SK-N-SH (cell line): ENCODE results near the gene UBASH3B. TPM values are rescaled to one million over a fixed set of nuclear protein-coding genes. Genes with fewer than 3 reads are reported as not detected.

ENCODE experiments used
- CTCF ChIA-PET: fragments of 300-600, 350-600 bp; formaldehyde crosslinking; extraction: SDS; loops from one replicate; lab custom pipeline; 2021; lab: Yijun Ruan, JAX
- POLR2A ChIA-PET: fragments of 350-600 bp; sonication (Branson Sonifier 250); formaldehyde crosslinking; extraction: SDS; loops from one replicate; lab custom pipeline; 2020; ENCODE audit warnings: antibody characterized with exemption, inconsistent platforms; lab: Yijun Ruan, JAX
- DNase-seq: peaks from one replicate; pipeline ENCODE4 v3.0.0; 2012
- H2AFZ ChIP-seq: fragments of 200-600 bp; sonication (generic); 2 replicates; pipeline ENCODE4 v1.8.1; 2016; ENCODE audit warnings: antibody characterized with exemption, mild to moderate bottlenecking, low read depth
- H3F3A ChIP-seq: fragments of 200-600 bp; sonication (generic); replicated peaks from 2 replicates; pipeline ENCODE3; 2016; ENCODE audit warnings: antibody characterized with exemption, mild to moderate bottlenecking; ENCODE audit not compliant: insufficient read depth
- H3K27ac ChIP-seq, 2 experiments: fragments of 200-500 bp in 1 of 2; fragments of 200-600 bp in 1 of 2; sonication (Bioruptor generic) in 1 of 2; sonication (generic), shearing (Covaris generic) in 1 of 2; 2 replicates each; pipeline versions ENCODE4 v1.5.1 to v1.6.1; 2014 to 2016; ENCODE audit warnings: low read depth in 2 of 2, inconsistent platforms in 1 of 2, low read length in 1 of 2, mild to moderate bottlenecking in 1 of 2, mixed read lengths in 1 of 2
- H3K27me3 ChIP-seq: fragments of 200-600 bp; sonication (generic), shearing (Covaris generic); 2 replicates; pipeline ENCODE4 v1.6.1; 2016; ENCODE audit warnings: mixed run types; ENCODE audit not compliant: insufficient read depth
- H3K36me3 ChIP-seq, 2 experiments: fragments of 200-500 bp in 1 of 2; fragments of 200-600 bp in 1 of 2; sonication (Bioruptor generic) in 1 of 2; sonication (generic) in 1 of 2; replicated peaks in 1 of 2; 2 replicates each; pipeline versions ENCODE3 to v1.5.1; 2014 to 2016; ENCODE audit warnings: low read length in 1 of 2, mild to moderate bottlenecking in 1 of 2; ENCODE audit not compliant: insufficient read depth in 2 of 2, control insufficient read depth in 1 of 2
- H3K4me1 ChIP-seq, 2 experiments: fragments of 200-500 bp in 1 of 2; fragments of 200-600 bp in 1 of 2; sonication (Bioruptor generic) in 1 of 2; sonication (generic), shearing (Covaris generic) in 1 of 2; 2 replicates each; pipeline versions ENCODE4 v1.5.1 to v1.6.1; 2014 to 2016; ENCODE audit warnings: low read depth in 1 of 2, low read length in 1 of 2, mixed run types in 1 of 2; ENCODE audit not compliant: insufficient read depth in 2 of 2, control insufficient read depth in 1 of 2
- H3K4me2 ChIP-seq: fragments of 200-600 bp; sonication (generic), shearing (Covaris generic); 2 replicates; pipeline ENCODE4 v1.6.1; 2017; ENCODE audit warnings: mixed run types
- H3K4me3 ChIP-seq, 2 experiments: fragments of 200-500 bp in 1 of 2; fragments of 200-600 bp in 1 of 2; sonication (Bioruptor generic) in 1 of 2; sonication (generic), shearing (Covaris generic) in 1 of 2; 2 replicates each; pipeline versions ENCODE4 v1.5.1 to v1.8.1; 2014 to 2016; ENCODE audit warnings: low read depth in 2 of 2, inconsistent platforms in 1 of 2, low read length in 1 of 2, mild to moderate bottlenecking in 1 of 2, mixed read lengths in 1 of 2, moderate library complexity in 1 of 2
- H3K79me2 ChIP-seq: fragments of 200-600 bp; sonication (generic); 2 replicates; pipeline ENCODE4 v1.8.1; 2017; ENCODE audit warnings: mild to moderate bottlenecking; ENCODE audit not compliant: insufficient read depth
- H3K9ac ChIP-seq: fragments of 200-600 bp; sonication (generic); 2 replicates; pipeline ENCODE4 v1.6.1; 2017; ENCODE audit warnings: mixed run types
- H3K9me2 ChIP-seq: fragments of 200-600 bp; sonication (generic); 2 replicates; pipeline ENCODE4 v1.6.1; 2017; ENCODE audit warnings: mixed run types
- H3K9me3 ChIP-seq: fragments of 200-600 bp; sonication (generic); 2 replicates; pipeline ENCODE4 v1.6.1; 2017; ENCODE audit warnings: mixed run types, mild to moderate bottlenecking, moderate library complexity
- H4K20me1 ChIP-seq: fragments of 200-600 bp; sonication (generic); 2 replicates; pipeline ENCODE4 v1.6.1; 2017; ENCODE audit warnings: mild to moderate bottlenecking, mixed run types; ENCODE audit not compliant: insufficient read depth
- CHD2 ChIP-seq: fragments of 150-350 bp; IDR thresholded peaks from 2 replicates; pipeline ENCODE4 v1.6.1; 2018; ENCODE audit warnings: low read length; ENCODE audit not compliant: partially characterized antibody
- FOSL2 ChIP-seq: IDR thresholded peaks from 2 replicates; pipeline ENCODE4 v1.4.0; 2012; ENCODE audit warnings: low read depth, mild to moderate bottlenecking, moderate library complexity, borderline replicate concordance
- GABPA ChIP-seq: IDR thresholded peaks from 2 replicates; pipeline ENCODE4 v1.4.0; 2012; ENCODE audit warnings: low read depth, mild to moderate bottlenecking
- GATA2 ChIP-seq: sonication (generic); formaldehyde crosslinking; IDR thresholded peaks from 2 replicates; pipeline ENCODE4 v1.5.0; 2020; ENCODE audit warnings: mild to moderate bottlenecking, missing genetic modification reagents
- JUND ChIP-seq: IDR thresholded peaks from 2 replicates; pipeline ENCODE4 v1.4.0; 2012
- MEF2A ChIP-seq: IDR thresholded peaks from 2 replicates; pipeline ENCODE4 v1.4.0; 2012; ENCODE audit warnings: low read depth, borderline replicate concordance
- RAD21 ChIP-seq: IDR thresholded peaks from 2 replicates; pipeline ENCODE4 v1.6.1; 2012; ENCODE audit warnings: mild to moderate bottlenecking, low read length
- RFX5 ChIP-seq: IDR thresholded peaks from 2 replicates; pipeline ENCODE4 v1.6.1; 2012; ENCODE audit warnings: mild to moderate bottlenecking, improper control_type of control experiment, low read length
- SMC3 ChIP-seq: IDR thresholded peaks from 2 replicates; pipeline ENCODE4 v1.6.1; 2012; ENCODE audit warnings: low read depth, low read length, improper control_type of control experiment
- TAF1 ChIP-seq: IDR thresholded peaks from 2 replicates; pipeline ENCODE4 v1.6.1; 2012; ENCODE audit warnings: low read depth, mild to moderate bottlenecking, low read length, moderate library complexity, borderline replicate concordance
- WGBS: methylation state at CpG from one replicate; pipeline ENCODE4 v1.1.6; 2017; ENCODE audit warnings: low lambda C conversion rate; 5-methylcytosine and 5-hydroxymethylcytosine counted together
- polyA plus RNA-seq, 3 experiments: library from polyadenylated mRNA; depleted of rRNA; stranded (reverse); fragments of >200 nt; gene quantifications; 2 replicates each; pipeline ENCODE4 v1.2.3, GENCODE V29; 2012
- TF ChIP-seq, protein P1 (sequence below): IDR thresholded peaks from 2 replicates; pipeline ENCODE4 v1.4.0; 2012; ENCODE audit warnings: low read depth, borderline replicate concordance
- TF ChIP-seq, protein P2 (sequence below): fragments of 150-350 bp; IDR thresholded peaks from 2 replicates; pipeline ENCODE4 v1.6.1; 2016; ENCODE audit warnings: mild to moderate bottlenecking, low read depth, low read length
- TF ChIP-seq, protein P3 (sequence below): IDR thresholded peaks from 2 replicates; pipeline ENCODE4 v1.6.1; 2012; ENCODE audit warnings: mild to moderate bottlenecking, low read depth, low read length, moderate library complexity
- TF ChIP-seq, protein P4 (sequence below): IDR thresholded peaks from 2 replicates; pipeline ENCODE4 v1.4.0; 2012; ENCODE audit warnings: low read depth, borderline replicate concordance

The UBASH3B gene
- polyA plus RNA-seq, 1 of the 3 experiments (the other 2 are of a cell fraction) = 10.4 TPM

DNA sequence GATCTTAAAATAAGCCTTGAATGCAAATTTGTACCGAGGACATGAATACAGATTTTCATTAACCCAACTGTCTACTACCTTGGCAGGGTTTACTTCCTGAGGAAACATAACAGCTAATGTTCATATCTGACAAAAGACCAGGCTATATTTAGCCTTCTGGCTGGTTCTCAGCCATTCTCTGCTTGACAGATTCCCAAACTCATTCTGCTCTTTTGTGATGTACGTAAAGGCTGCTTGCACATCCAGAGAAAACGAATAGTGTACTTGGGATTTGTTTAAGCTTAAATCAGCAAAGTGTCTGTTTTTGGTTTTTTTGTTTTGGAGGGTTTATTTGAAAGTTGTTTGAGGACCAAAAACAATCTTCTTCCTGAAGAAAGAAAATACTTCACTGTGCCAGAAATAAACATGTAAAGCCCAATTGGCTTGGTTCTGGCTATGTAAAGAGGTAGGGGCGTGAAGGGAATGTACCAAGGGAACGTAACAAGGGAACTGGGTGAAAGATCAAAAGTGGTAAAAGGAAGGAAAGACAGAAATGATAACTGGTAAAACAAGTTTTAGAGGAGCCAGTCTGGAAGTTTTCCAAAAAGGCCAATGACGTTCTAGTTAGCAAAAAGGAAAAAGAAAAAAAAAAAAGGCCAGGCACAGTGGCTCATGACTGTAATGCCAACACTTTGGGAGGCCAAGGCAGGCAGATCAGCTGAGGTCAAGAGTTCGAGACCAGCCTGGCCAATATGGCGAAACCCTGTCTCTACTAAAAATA lies 161.4 kb downstream of the UBASH3B start (continued):
- TF ChIP-seq RAD21 (no peak), SMC3 (no peak), GATA2 (no peak), GABPA (no peak)

DNA sequence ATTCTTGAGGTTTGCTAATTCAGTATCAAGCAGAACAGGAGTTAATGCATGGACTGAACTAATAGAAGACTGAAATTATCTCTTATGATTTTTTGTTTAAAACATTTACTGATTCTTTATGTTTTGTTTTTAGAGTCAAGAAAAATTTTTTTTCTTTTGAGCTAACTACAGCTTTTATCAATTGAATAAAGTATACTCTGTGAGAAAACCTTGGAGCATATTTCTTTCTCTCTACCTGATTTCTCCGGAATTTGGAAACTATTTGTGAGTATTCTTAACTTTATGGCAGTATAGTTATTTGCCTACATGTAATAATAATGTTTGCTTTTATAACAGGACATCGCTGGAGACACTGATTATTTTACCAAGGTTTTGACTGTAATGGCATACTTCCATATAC lies 164.6 kb downstream of the UBASH3B start:
- TF ChIP-seq, protein P1, sequence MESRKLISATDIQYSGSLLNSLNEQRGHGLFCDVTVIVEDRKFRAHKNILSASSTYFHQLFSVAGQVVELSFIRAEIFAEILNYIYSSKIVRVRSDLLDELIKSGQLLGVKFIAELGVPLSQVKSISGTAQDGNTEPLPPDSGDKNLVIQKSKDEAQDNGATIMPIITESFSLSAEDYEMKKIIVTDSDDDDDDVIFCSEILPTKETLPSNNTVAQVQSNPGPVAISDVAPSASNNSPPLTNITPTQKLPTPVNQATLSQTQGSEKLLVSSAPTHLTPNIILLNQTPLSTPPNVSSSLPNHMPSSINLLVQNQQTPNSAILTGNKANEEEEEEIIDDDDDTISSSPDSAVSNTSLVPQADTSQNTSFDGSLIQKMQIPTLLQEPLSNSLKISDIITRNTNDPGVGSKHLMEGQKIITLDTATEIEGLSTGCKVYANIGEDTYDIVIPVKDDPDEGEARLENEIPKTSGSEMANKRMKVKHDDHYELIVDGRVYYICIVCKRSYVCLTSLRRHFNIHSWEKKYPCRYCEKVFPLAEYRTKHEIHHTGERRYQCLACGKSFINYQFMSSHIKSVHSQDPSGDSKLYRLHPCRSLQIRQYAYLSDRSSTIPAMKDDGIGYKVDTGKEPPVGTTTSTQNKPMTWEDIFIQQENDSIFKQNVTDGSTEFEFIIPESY = no peak
- no peak for TF ChIP-seq TAF1
- no peak for TF ChIP-seq CHD2
- TF ChIP-seq MEF2A = no peak
- TF ChIP-seq, protein P2, sequence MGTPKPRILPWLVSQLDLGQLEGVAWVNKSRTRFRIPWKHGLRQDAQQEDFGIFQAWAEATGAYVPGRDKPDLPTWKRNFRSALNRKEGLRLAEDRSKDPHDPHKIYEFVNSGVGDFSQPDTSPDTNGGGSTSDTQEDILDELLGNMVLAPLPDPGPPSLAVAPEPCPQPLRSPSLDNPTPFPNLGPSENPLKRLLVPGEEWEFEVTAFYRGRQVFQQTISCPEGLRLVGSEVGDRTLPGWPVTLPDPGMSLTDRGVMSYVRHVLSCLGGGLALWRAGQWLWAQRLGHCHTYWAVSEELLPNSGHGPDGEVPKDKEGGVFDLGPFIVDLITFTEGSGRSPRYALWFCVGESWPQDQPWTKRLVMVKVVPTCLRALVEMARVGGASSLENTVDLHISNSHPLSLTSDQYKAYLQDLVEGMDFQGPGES = no peak
- TF ChIP-seq, protein P3, sequence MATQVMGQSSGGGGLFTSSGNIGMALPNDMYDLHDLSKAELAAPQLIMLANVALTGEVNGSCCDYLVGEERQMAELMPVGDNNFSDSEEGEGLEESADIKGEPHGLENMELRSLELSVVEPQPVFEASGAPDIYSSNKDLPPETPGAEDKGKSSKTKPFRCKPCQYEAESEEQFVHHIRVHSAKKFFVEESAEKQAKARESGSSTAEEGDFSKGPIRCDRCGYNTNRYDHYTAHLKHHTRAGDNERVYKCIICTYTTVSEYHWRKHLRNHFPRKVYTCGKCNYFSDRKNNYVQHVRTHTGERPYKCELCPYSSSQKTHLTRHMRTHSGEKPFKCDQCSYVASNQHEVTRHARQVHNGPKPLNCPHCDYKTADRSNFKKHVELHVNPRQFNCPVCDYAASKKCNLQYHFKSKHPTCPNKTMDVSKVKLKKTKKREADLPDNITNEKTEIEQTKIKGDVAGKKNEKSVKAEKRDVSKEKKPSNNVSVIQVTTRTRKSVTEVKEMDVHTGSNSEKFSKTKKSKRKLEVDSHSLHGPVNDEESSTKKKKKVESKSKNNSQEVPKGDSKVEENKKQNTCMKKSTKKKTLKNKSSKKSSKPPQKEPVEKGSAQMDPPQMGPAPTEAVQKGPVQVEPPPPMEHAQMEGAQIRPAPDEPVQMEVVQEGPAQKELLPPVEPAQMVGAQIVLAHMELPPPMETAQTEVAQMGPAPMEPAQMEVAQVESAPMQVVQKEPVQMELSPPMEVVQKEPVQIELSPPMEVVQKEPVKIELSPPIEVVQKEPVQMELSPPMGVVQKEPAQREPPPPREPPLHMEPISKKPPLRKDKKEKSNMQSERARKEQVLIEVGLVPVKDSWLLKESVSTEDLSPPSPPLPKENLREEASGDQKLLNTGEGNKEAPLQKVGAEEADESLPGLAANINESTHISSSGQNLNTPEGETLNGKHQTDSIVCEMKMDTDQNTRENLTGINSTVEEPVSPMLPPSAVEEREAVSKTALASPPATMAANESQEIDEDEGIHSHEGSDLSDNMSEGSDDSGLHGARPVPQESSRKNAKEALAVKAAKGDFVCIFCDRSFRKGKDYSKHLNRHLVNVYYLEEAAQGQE = no peak
- no peak for TF ChIP-seq JUND
- no peak for TF ChIP-seq FOSL2
- TF ChIP-seq, protein P4, sequence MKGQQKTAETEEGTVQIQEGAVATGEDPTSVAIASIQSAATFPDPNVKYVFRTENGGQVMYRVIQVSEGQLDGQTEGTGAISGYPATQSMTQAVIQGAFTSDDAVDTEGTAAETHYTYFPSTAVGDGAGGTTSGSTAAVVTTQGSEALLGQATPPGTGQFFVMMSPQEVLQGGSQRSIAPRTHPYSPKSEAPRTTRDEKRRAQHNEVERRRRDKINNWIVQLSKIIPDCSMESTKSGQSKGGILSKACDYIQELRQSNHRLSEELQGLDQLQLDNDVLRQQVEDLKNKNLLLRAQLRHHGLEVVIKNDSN = no peak
- no peak for TF ChIP-seq RFX5

More for the DNA sequence above, 164.6 kb downstream of the UBASH3B start:
- POLR2A ChIA-PET = no interaction called here
- H3K9me3 ChIP-seq = no peaks in the 10 kb centered on the region
- no peaks in the 10 kb centered on the region for H4K20me1 ChIP-seq
- H3K27ac ChIP-seq = no peak overlapping the region
- H3K27me3 ChIP-seq = no peaks in the 10 kb centered on the region
- H3K4me1 ChIP-seq = no peaks in the 10 kb centered on the region
- H3K4me2 ChIP-seq = no peak overlapping the region
- no peaks in the 10 kb centered on the region for H3F3A ChIP-seq
- H3K9ac ChIP-seq = no peak overlapping the region
- H2AFZ ChIP-seq = no peak overlapping the region
- H3K36me3 ChIP-seq = no peaks in the 10 kb centered on the region
- 56% methylated on average over 2 of the region's 2 CpGs for WGBS
- H3K79me2 ChIP-seq = no peaks in the 10 kb centered on the region
- DNase-seq = no peak
- no peaks in the 10 kb centered on the region for H3K9me2 ChIP-seq
- CTCF ChIA-PET = no interaction called here
- H3K4me3 ChIP-seq = no peak overlapping the region
